ENCODE results near the gene MACROD2. TPM values are rescaled to one million over a fixed set of nuclear protein-coding genes. Genes with fewer than 3 reads are reported as not detected.

MACROD2 gene
- total and polyA plus RNA-seq, 9 donors, result 3.7 to 25.5 (median 7.8) TPM

DNA sequence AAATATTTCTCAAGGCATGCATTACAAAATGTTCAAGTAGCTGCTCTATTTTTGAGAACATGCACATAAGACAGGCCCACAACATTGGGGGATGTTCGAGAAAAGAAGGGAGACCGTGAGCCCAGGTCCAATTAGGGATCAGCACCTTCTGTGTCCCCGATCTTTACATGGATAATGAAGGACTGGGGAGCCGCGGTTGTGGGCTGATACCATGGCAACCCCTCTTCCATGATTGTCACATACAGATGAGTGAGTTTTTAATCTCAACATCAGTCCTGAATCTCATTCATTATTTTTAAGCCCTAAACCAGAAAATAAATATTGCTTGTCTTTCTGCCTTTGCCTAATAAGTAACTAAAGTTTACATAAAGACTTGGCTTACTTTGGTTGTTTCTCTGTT, 1642.2 kb downstream of the MACROD2 start:
- no peak overlapping the region for H3K4me3 ChIP-seq
- no peak overlapping the region for H3K27ac ChIP-seq
- no peaks in the 10 kb centered on the region for H3K4me1 ChIP-seq (ENCODE audit: insufficient read depth)
- intact Hi-C loops (cut with DNase I), result no loop called here
- DNase-seq, result no peak
- no peaks in the 10 kb centered on the region for H3K9me3 ChIP-seq
- no peak for TF ChIP-seq EP300 (IDR thresholded peaks at IDR 0.05)
- no peak for TF ChIP-seq CTCF (IDR thresholded peaks at IDR 0.05)
- no peak for TF ChIP-seq POLR2A (IDR thresholded peaks at IDR 0.05)
- H3K27me3 ChIP-seq, result no peaks in the 10 kb centered on the region
- 89 to 92% (median 92%) methylated on average over 5 of the region's 5 CpGs for whole genome bisulfite sequencing, 3 donors
- no peaks in the 10 kb centered on the region for H3K36me3 ChIP-seq

DNA sequence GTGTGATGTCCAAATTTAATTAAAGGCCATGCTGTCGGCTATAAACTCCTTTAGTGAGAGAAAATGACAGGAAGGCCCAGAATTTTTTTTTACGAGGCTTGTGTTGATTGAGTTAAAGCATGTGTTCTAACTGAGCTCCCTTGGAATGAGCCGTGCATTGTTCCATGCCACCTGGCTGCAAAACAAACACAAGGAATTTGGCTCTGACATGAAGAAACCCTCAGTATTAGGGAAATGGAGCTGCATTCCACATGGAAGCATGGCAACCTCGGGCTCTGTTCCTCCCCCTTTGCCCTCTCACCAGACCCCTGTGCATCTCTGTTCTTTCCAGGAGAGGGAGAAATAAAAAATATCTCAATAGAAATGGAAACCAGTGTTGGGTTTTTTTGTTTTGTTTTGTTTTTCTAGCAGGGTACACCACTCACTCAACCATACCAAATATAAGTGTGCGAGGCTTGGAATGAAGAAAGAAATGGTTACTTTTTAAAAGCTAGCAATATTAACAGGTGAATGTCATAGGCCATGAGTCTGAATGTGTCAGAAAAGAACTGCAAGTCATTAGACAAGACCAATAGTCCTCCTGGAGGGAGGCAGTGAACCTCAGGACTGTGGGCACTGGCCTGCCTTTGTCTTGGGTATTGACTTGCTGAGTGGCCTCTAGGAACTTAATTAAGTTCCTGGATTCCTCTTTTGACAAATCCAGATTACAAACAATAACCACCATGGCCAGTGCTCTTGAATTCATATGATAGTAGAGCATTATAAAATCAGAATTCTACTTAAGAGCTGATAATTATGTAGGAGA, 1642.8 kb downstream of the MACROD2 start:
- DNase-seq, result no peak
- no peaks in the 10 kb centered on the region for H3K36me3 ChIP-seq
- no peak overlapping the region for H3K4me3 ChIP-seq
- H3K27ac ChIP-seq, result no peak overlapping the region
- WGBS, 3 donors, result 46 to 55% (median 51%) methylated on average over 5 of the region's 5 CpGs
- H3K9me3 ChIP-seq, result no peaks in the 10 kb centered on the region
- no peaks in the 10 kb centered on the region for H3K4me1 ChIP-seq (ENCODE audit: insufficient read depth)
- intact Hi-C loops (cut with DNase I), result no loop called here
- no peaks in the 10 kb centered on the region for H3K27me3 ChIP-seq
- TF ChIP-seq CTCF (IDR thresholded peaks at IDR 0.05) (no peak), EP300 (IDR thresholded peaks at IDR 0.05) (no peak), POLR2A (IDR thresholded peaks at IDR 0.05) (no peak)

GRCh38 chr20:15638816-15639215, 1643.5 kb downstream of the MACROD2 start:
- H3K4me1 ChIP-seq (ENCODE audit: insufficient read depth), result no peaks in the 10 kb centered on the region
- H3K27me3 ChIP-seq, result no peaks in the 10 kb centered on the region
- H3K27ac ChIP-seq, result no peak overlapping the region
- H3K9me3 ChIP-seq, result no peaks in the 10 kb centered on the region
- no peak for TF ChIP-seq EP300 (IDR thresholded peaks at IDR 0.05)
- no peak for TF ChIP-seq CTCF (IDR thresholded peaks at IDR 0.05)
- no peak for TF ChIP-seq POLR2A (IDR thresholded peaks at IDR 0.05)
- H3K4me3 ChIP-seq, result no peak overlapping the region
- 79 to 93% (median 85%) methylated on average over 5 of the region's 5 CpGs for WGBS, 3 donors
- intact Hi-C loops (cut with DNase I), result no loop called here
- H3K36me3 ChIP-seq, result no peaks in the 10 kb centered on the region
- no peak for DNase-seq

DNA sequence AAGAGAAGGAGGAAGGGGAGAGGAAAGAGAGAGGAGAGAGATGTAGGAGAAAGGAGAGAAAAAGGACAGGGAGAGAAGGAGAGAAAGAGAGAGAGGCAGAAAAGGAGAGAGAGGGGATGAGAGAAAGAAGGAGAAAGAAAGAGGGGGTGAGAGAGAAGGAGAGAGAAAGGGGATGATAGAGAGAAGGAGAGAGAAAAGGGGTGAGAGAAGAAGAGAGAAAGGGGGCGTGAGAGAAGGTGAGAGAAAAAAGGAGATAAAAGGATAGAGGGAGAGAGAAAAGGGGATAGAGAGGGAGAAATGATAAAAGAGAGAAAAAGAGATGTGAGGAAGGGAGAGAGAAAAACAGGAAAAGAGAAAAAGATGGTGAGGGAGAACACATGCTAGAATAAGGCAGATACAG, 1644.5 kb downstream of the MACROD2 start:
- WGBS, 3 donors, result 89 to 100% (median 98%) methylated on average over 1 of the region's 1 CpG
- TF ChIP-seq EP300 (IDR thresholded peaks at IDR 0.05) (no peak), POLR2A (IDR thresholded peaks at IDR 0.05) (no peak), CTCF (IDR thresholded peaks at IDR 0.05) (no peak)

More for the DNA sequence above, 1644.5 kb downstream of the MACROD2 start:
- Histone ChIP-seq H3K4me1 (ENCODE audit: insufficient read depth) (no peaks in the 10 kb centered on the region), H3K4me3 (no peak overlapping the region), H3K36me3 (no peaks in the 10 kb centered on the region), H3K9me3 (no peaks in the 10 kb centered on the region), H3K27me3 (no peaks in the 10 kb centered on the region), H3K27ac (no peak overlapping the region)
- no peak for DNase-seq
- intact Hi-C loops (cut with DNase I), result no loop called here

Measured in ovary (tissue), 9 donors.